Measurements from ENCODE around the gene HSD17B12. TPM values are rescaled to one million over a fixed set of nuclear protein-coding genes. Genes with fewer than 3 reads are reported as not detected.

The HSD17B12 gene
- polyA plus RNA-seq, 1 donor (not counting 4 experiments of a cell fraction or from before 2014, with no cell fraction given): 105 TPM

DNA sequence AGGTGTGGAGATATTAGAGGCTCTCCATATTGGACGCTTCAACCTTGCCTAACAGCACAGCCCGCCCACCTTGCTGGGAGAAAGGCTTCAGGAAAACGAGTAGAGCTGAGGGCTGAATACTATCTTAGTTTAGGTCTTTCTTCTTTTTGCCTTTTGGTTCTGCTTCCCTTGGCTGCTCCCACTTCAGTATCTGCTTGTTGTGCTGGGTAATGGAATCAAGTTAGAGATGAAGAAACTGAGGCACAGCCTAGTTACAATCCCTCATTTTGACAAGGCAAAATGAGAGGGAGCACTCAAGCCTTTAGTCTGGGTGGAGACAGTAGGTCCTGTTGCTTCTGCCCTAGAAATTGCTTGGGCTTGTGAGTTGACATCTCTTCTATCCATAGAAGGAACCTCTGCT, 41.3 kb upstream of the HSD17B12 start:
- H3K27me3 ChIP-seq (ENCODE audit: control insufficient read depth, extremely low read depth, insufficient read depth, low read length): peaks cover 25% of the 10 kb centered on the region
- H3K9ac ChIP-seq (ENCODE audit: control insufficient read depth, extremely low read depth, insufficient read depth, low read length): no peak overlapping the region
- dilution Hi-C loops (cut with MboI; ENCODE audit: extremely low pct_ligation_motif_present, low sequenced_read_pairs): no loop called here
- TF ChIP-seq, protein P1, sequence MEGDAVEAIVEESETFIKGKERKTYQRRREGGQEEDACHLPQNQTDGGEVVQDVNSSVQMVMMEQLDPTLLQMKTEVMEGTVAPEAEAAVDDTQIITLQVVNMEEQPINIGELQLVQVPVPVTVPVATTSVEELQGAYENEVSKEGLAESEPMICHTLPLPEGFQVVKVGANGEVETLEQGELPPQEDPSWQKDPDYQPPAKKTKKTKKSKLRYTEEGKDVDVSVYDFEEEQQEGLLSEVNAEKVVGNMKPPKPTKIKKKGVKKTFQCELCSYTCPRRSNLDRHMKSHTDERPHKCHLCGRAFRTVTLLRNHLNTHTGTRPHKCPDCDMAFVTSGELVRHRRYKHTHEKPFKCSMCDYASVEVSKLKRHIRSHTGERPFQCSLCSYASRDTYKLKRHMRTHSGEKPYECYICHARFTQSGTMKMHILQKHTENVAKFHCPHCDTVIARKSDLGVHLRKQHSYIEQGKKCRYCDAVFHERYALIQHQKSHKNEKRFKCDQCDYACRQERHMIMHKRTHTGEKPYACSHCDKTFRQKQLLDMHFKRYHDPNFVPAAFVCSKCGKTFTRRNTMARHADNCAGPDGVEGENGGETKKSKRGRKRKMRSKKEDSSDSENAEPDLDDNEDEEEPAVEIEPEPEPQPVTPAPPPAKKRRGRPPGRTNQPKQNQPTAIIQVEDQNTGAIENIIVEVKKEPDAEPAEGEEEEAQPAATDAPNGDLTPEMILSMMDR (optimal IDR thresholded peaks at IDR 0.05 in 1 of 3, IDR thresholded peaks at IDR 0.05 in 1 of 3, conservative IDR thresholded peaks at IDR 0.05 in 1 of 3; ENCODE audit: extremely low read depth in 1 of 3, insufficient read depth in 2 of 3, low read length in 3 of 3): no peak
- TF ChIP-seq EZH2 (IDR thresholded peaks at IDR 0.05; ENCODE audit: low read length): no peak
- no peaks in the 10 kb centered on the region for H3K9me1 ChIP-seq (ENCODE audit: control insufficient read depth, extremely low read depth, insufficient read depth, low read length)
- peaks cover 6% of the 10 kb centered on the region for H3K4me1 ChIP-seq (ENCODE audit: control insufficient read depth, extremely low read depth, insufficient read depth, low read length)
- H3K4me2 ChIP-seq (ENCODE audit: control insufficient read depth, extremely low read depth, insufficient read depth, low read depth, low read length): no peak overlapping the region
- H3K9me3 ChIP-seq (ENCODE audit: control insufficient read depth, low read depth, low read length): no peaks in the 10 kb centered on the region
- no peak overlapping the region for H3K27ac ChIP-seq (ENCODE audit: control insufficient read depth, insufficient read depth, low read length)
- no peaks in the 10 kb centered on the region for H4K20me1 ChIP-seq (ENCODE audit: control insufficient read depth, extremely low read depth, insufficient read depth, low read length)
- DNase-seq (ENCODE audit: low read depth, low spot score) (no peak), FAIRE-seq (no peak)
- H2AFZ ChIP-seq (ENCODE audit: control insufficient read depth, low read length): no peak overlapping the region
- H3K4me3 ChIP-seq (ENCODE audit: control insufficient read depth in 2 of 3, extremely low read depth in 1 of 3, insufficient read depth in 2 of 3, low read depth in 1 of 3, low read length in 3 of 3): no peak overlapping the region
- no peaks in the 10 kb centered on the region for H3K36me3 ChIP-seq (ENCODE audit: control insufficient read depth in 2 of 2, extremely low read depth in 1 of 2, insufficient read depth in 2 of 2, low read length in 2 of 2)
- H3K79me2 ChIP-seq (ENCODE audit: control insufficient read depth, insufficient read depth, low read length): peaks cover 2% of the 10 kb centered on the region

DNA sequence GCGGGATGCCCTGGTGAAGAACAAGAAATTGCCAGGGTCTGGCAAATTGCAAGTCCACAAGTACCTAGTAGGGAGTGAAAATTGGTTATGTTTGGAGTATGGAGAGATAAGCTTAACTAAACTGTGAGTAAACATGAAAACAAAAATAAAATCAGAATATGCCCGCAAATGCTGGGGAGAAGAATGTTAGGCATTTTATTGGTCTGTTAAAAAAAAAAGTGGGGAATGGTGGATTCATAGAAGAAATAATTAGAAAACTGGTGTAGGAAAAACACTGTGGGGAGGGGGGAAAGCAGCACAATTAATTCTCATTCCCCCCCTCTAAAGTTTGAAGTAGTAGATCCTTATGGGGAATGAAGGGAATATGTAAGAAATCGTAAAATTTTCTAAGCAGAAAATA, 40.6 kb upstream of the HSD17B12 start:
- dilution Hi-C loops (cut with MboI; ENCODE audit: extremely low pct_ligation_motif_present, low sequenced_read_pairs): no loop called here
- Histone ChIP-seq H3K9me3 (ENCODE audit: control insufficient read depth, low read depth, low read length) (no peaks in the 10 kb centered on the region), H3K27ac (ENCODE audit: control insufficient read depth, insufficient read depth, low read length) (no peak overlapping the region), H3K4me1 (ENCODE audit: control insufficient read depth, extremely low read depth, insufficient read depth, low read length) (peaks cover 6% of the 10 kb centered on the region), H3K9me1 (ENCODE audit: control insufficient read depth, extremely low read depth, insufficient read depth, low read length) (no peaks in the 10 kb centered on the region), H3K79me2 (ENCODE audit: control insufficient read depth, insufficient read depth, low read length) (peaks cover 9% of the 10 kb centered on the region), H3K36me3 (ENCODE audit: control insufficient read depth in 2 of 2, extremely low read depth in 1 of 2, insufficient read depth in 2 of 2, low read length in 2 of 2) (no peaks in the 10 kb centered on the region), H3K4me3 (ENCODE audit: control insufficient read depth in 2 of 3, extremely low read depth in 1 of 3, insufficient read depth in 2 of 3, low read depth in 1 of 3, low read length in 3 of 3) (no peak overlapping the region), H3K9ac (ENCODE audit: control insufficient read depth, extremely low read depth, insufficient read depth, low read length) (no peak overlapping the region), H3K27me3 (ENCODE audit: control insufficient read depth, extremely low read depth, insufficient read depth, low read length) (peaks cover 25% of the 10 kb centered on the region), H4K20me1 (ENCODE audit: control insufficient read depth, extremely low read depth, insufficient read depth, low read length) (no peaks in the 10 kb centered on the region), H2AFZ (ENCODE audit: control insufficient read depth, low read length) (no peak overlapping the region), H3K4me2 (ENCODE audit: control insufficient read depth, extremely low read depth, insufficient read depth, low read depth, low read length) (no peak overlapping the region)
- FAIRE-seq (no peak), DNase-seq (ENCODE audit: low read depth, low spot score) (no peak)
- TF ChIP-seq EZH2 (IDR thresholded peaks at IDR 0.05; ENCODE audit: low read length): no peak
- TF ChIP-seq, protein P1 (optimal IDR thresholded peaks at IDR 0.05 in 1 of 3, IDR thresholded peaks at IDR 0.05 in 1 of 3, conservative IDR thresholded peaks at IDR 0.05 in 1 of 3; ENCODE audit: extremely low read depth in 1 of 3, insufficient read depth in 2 of 3, low read length in 3 of 3): no peak

Measured in keratinocyte (primary cell).